Activated CD4-positive, alpha-beta T cell treated with anti-CD3 and anti-CD28 coated beads for 4 hours (primary cell): ENCODE results near the gene CR1.
"Not testable (repeated sequence)": the region's sequence is repeated elsewhere in the genome, so short reads cannot be mapped to it uniquely, and the experiment has no call there.

ENCODE experiments used
- DNase-seq, 2 donors: peaks; one replicate each; pipeline ENCODE4 v3.0.0-alpha.2; 2020

CR1 gene

GRCh38 chr1:207645635-207646081 is 149.7 kb downstream of the CR1 start:
- no peak for DNase-seq

DNA sequence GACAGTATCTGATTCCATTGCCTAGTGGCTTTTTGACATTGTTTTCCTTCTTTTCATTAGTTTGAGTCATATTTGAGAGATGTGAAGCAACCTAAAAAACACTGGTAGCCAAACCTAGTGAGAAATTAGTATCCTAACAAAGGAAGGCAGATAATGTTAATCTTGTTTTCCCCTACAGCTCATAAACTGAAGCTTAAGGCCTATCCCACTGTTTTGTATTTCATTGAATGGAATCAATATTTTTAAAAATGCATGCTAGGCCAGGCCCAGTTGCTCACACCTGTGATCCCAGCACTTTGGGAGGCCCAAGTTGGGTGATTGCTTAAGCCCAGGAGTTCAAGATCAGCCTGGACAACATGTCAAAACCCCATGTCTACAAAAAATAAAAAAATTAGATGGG is 150.2 kb downstream of the CR1 start:
- DNase-seq: no peak

GRCh38 chr1:207646944-207647579 is 151.1 kb downstream of the CR1 start:
- DNase-seq: no peak

DNA sequence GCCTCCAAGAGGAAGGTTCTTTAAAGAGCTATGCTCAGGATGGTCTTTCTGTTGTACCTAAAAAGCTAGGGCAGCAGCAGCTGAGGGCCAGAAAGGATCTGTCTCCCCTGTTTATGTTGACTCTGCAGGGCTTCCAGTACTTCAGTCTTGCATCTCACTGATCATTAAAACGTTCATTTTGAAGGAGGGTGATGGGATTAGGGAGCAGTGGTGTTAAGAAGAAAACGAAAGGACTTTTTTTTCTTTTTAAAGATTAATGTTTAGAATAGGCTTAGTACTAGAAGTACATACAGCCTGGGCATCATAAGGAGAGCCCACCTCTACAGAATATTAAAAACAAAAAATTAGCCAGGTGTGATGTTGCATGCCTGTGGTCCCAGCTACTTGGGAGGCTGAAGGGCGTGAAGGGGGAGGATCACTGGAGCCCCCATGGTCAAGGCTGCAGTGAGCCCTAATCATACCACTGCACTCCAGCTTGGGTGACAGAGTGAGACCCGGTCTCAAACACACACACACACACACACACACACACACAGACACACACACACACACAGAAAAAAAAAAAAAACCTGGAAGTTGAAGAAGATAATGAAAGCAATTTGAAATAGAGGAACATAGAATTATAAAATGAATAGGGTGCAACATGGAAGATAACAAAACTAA is 151.8 kb downstream of the CR1 start:
- no peak for DNase-seq

DNA sequence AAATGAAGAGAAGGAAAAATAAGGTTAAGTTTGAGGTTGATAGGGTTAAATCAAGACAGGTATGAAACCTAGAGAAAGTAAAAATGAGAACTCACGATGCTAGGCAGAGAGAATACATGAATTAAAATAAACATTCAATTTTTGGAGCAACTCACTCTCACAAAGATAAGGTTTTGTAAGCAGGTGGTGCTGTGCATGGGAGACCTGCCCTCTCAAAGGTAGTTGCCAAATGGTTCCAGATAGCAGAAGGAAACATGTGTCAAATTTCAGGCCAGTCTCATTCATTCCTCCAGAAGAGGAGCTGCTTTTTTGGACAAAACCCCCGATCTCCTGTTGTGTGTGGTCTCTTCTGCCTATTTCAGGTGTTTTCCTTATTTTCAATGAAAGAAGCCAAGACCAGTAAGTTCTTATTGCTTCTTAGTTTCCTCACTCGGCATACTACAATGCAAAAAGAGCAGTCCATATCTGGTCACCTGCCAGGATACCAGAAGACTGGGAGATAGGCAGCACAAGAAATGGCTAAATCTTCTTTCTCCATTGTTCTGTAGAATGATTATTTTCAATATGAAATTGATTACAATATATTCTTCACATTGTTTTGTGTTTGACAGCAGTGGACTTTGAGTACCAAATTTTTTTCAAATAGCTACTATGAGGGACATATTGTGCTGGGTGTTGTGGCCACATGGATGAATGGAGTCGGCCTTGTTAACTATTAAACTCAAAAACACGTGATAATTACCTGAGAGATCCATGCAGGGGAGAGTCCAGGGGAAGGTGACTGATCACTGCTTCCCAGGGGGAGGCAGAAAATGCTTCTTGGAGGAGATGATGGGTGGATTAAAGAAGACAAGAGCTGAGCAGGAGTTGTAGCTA is 152.6 kb downstream of the CR1 start:
- no peak for DNase-seq

GRCh38 chr1:207649210-207649753 is 153.3 kb downstream of the CR1 start:
- no peak for DNase-seq

DNA sequence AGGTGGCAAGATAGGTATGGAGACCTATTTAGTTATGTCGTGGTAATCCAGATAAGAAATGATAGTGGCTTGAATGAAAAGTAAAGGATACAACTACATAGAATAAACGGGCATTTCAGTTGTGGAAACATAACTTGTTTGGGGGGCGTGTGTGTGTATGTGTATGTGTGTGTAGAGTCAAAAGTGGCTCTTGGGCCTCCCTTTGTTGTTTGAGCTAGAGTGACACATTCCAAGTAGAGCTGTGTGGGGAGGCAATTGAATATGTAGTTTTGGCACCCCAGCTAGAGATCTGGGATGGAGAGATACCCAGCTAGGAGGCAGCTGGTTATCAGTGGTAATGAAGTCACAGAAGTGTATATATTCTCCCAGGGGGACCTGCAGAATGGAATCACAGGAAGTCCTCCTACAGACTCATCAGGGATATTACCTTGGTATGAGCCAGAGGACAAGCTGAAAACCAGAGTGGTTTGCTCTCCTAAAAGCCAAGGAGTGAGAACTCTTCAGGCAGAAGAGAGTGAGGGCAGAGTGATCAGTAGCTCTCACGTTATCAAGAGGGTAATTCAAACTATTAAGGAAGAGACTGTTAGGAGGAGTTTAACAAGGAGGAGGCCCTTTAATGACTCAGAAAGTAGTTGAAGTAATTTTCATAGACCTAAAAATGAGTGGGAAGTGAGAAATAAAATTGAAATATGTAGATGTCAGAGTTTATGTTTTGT is 154.1 kb downstream of the CR1 start:
- no peak for DNase-seq

DNA sequence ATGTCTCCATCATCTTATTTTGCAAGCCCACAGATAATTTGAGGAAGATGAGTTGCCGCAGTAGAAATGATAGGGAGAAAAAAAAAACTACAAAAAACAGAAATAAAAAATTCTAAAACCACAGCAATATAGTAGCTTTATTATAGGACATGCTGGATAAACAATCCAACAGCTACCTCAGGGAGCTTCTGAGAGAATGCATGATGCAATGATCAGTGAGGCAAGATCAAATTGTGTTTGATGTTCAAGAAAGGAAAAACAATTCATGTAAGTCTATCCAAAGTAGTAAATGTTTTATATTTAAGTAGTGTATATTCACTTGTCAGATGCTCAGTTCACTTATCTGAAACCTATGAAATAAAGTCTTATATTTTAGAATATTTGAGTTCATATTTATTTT is 155.6 kb downstream of the CR1 start:
- no peak for DNase-seq

- no peak for DNase-seq
Measured at GRCh38 chr1:207654320-207654719, 158.4 kb downstream of the CR1 start.

GRCh38 chr1:207658408-207658807 is 162.5 kb downstream of the CR1 start:
- DNase-seq: no peak

DNA sequence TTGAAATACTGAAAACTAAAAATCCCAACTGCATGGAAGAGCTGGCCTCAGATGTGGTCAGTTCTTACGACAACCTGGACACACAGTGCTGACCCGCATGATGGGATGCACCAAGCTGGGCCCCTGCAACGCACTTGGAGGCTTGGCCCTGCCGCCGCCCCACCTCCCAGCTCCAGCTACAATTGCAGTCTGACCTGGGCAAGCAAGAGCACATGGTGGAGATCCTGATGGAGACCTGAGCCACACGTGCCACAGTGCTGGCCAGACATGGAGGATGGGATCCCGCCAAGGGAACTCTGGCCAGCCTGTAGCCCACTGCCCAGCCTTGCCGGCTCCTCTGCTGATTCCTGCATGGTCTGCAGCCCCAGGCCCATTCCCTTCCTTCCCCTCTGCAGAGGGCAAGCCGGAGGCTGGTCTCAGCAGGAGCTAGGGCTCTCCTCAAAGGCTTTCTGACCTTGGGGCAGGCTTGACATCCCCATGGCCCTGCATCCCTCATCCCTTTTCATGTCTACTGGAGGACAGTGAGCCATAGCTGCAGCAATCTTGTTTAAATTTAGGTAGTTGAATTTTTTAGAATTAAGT is 163.0 kb downstream of the CR1 start:
- no peak for DNase-seq

DNA sequence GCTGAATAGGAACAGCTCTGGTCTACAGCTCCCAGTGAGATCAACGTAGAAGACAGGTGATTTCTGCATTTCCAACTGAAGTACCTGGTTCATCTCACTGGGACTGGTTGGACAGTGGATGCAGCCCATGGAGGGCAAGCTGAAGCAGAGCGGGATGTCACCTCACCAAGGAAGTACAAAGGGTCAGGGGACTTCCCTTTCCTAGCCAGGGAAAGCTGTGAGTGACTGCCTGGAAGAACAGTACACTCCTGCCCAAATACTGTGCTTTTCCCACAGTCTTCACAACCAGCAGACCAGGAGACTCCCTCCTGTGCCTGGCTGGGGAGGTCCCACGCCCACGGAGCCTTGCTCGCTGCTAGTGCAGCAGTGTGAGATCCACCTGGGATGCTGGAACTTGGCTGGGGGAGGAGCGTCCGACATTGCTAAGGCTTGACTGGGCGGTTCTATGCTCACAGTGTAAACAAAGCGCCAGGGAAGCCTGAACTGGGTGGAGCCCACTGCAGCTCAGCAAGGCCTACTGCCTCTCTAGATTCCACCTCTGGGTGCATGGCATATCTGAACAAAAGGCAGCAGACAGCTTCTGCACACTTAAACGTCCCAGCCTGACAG is 163.7 kb downstream of the CR1 start:
- no peak for DNase-seq

DNA sequence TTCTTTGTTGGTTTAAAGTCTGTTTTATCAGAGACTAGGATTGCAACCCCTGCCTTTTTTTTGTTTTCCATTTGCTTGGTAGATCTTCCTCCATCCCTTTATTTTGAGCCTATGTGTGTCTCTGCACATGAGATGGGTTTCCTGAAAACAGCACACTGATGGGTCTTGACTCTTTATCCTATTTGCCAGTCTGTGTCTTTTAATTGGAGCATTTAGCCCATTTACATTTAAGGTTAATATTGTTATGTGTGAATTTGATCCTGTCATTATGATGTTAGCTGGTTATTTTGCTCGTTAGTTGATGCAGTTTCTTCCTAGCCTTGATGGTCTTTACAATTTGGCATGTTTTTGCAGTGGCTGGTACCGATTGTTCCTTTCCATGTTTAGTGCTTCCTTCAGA is 165.5 kb downstream of the CR1 start:
- not testable (repeated sequence) for DNase-seq

DNA sequence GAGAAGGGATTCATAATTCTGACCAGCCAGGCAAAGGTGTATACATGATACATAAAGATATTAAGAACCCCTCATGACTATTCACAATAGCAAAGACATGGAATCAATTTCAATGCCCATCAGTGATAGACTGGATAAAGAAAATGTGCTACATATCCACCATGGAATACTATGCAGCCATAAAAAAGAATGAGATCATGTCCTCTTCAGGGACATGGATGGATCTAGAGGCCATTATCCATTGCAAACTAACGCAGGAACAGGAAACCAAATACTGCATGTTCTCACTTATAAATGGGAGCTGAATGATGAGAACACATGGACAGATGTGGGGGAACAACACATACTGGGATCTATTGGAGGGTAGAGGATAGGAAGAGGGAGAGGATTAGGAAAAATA is 170.4 kb downstream of the CR1 start:
- no peak for DNase-seq

- no peak for DNase-seq
Measured at GRCh38 chr1:207669528-207670009, 173.6 kb downstream of the CR1 start.

DNA sequence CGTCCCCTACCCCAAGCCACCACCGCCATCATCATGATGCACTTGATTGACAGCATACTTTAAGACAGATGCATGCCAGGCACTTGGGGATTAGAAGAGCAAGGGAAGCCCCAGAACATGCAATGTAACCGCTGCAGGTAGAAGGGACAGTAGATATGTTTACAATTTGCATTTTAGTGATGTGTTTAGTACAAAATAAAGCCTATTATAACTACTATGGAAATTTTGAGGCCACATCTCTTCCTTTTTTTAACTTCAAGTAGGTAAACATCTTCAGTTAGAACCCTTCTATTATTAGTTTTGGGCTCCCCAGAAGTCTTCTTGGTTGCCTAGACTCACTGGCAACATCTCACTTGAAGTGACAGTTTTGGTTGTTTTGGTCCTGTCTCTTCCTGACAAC is 174.2 kb downstream of the CR1 start:
- DNase-seq: no peak

- DNase-seq: no peak
Measured at GRCh38 chr1:207670997-207671396, 175.0 kb downstream of the CR1 start.

GRCh38 chr1:207672522-207673130 is 176.7 kb downstream of the CR1 start:
- DNase-seq: no peak

DNA sequence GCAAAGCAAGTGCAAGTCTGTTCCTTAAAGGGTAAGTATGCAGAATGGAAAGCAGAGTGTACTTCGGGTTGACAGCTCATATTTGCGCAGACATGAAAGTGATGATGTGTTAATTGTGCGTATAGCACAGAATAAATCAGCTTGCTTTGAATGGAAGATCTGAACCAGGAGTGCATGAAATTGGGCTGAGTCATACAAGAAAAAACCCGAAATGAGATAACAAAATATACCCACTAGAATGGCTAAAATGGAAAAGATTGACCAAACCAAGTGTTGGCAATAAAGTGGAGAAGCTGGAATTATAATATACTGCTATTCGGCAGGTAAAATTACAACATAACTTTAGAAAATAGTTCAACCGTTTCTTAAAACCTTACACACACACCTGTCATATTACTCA is 177.4 kb downstream of the CR1 start:
- no peak for DNase-seq

- DNase-seq: no peak
Measured at GRCh38 chr1:207676153-207676552, 180.2 kb downstream of the CR1 start.

GRCh38 chr1:207680590-207681388 is 184.8 kb downstream of the CR1 start:
- not testable (repeated sequence) for DNase-seq
